Posterior cingulate gyrus (tissue), 11 donors: Measurements from ENCODE around the gene MALRD1.

Experiments
- DNase-seq, 10 donors: peaks; one replicate each; pipeline versions ENCODE4 v3.0.0 to v3.0.0-alpha.2; 2020 to 2021; ENCODE audit warnings: mixed read lengths in 3 of 10
- intact Hi-C: fragments of 100-400 bp; cut with DNase I; formaldehyde crosslinking; loops from one replicate; pipeline ENCODE4 v1.15.1; 2023

MALRD1 gene

GRCh38 chr10:19556666-19557065 lies 508.1 kb downstream of the MALRD1 start:
- intact Hi-C loops = no loop called here
- DNase-seq = no peak

DNA sequence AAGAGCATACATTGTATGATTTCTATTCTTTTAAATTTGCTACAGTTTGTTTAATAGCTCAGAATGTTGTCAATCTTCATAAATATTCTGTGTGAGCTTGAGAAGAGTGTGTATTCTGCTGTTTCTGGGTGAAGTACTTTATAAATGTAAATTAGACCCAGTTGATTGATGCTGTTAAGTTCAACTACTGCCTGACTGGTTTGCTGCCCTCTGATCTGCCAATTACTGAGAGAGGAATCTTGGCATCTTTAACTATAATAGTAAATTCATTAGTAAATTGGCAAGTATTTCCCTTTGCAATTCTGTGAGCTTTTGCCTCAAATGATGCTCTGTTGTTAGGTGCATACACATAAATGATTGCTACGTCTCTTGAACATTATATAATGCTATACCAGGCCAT lies 512.6 kb downstream of the MALRD1 start:
- intact Hi-C loops = no loop called here
- no peak for DNase-seq

DNA sequence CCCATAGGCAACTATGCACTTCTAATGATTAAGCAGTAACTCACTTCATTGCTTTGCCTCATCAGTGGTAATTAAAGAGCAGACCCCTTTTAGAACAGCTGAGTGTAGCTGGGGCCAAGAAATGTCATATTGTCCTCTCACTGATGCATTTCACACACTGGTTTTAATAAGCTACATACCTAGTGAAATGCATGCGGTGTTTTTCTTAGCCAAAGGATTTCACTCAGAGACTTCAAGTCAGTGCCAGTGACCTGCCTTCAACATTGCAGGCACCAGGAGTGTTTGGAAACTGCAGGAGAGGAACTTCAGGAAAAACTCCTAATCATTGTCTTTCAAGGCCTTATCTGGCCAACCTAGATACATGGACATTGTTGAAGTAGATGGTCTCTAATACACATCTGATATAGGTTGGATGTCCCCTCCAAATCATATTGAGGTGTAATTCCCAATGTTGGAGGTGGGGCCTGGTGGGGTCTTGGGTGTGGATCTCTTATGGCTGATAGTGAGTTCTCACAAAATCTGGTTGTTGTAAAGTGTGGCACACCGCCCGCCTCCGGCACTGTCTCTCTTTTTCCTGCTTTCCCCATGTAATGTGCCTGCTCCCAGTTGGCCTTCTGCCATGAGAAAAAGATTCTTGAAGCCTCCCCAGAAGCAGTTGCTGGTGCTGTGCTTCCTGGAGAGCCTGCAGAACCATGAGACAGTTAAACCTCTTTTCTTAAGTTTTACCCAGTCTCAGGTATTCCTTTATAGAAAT lies 515.0 kb downstream of the MALRD1 start:
- no peak for DNase-seq
- intact Hi-C loops = no loop called here

GRCh38 chr10:19570120-19570519 lies 521.5 kb downstream of the MALRD1 start:
- intact Hi-C loops = no loop called here
- DNase-seq = no peak

- intact Hi-C loops = no loop called here
- no peak for DNase-seq
Observed at GRCh38 chr10:19570991-19571390, 522.4 kb downstream of the MALRD1 start.

GRCh38 chr10:19572056-19572455 lies 523.5 kb downstream of the MALRD1 start:
- DNase-seq = no peak
- intact Hi-C loops = no loop called here

GRCh38 chr10:19576576-19576975 lies 528.0 kb downstream of the MALRD1 start:
- intact Hi-C loops = no loop called here
- DNase-seq = no peak

DNA sequence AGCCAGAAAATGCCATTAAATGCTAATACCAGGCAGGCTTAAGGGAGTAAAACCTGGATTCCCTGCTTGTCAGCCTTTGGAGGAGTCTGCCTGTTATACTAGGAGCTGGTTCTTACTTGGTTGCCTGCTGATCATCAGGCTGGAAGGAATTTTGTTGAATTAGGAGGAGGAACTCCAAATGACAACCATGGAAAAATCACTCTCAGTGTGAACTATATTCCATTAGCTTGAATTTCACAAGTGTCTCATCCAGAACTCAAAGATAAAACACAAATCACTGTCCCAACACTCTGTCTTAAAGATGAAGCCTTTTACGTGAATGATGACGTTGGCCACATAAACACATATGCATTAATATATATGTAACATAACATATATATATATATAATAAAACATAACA lies 528.8 kb downstream of the MALRD1 start:
- intact Hi-C loops = no loop called here
- no peak for DNase-seq

DNA sequence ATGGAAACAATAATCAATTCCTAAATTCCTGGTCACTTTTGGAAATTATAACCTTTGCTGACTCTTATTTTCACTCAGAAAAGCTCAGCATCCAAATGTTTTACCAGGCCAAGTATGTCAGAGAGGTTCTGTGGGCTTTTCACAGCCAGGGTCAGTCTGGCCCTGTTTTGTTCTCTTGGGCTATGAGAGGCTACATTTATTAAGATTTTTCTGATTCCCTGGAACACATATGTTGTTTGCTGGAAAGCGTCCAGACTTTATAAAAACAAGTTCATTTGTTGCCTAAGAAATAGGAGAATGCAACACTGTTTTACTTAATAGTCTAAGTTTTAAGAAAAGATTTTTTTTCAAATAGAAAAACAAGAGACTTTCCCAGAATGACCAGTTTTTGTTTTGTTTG lies 529.2 kb downstream of the MALRD1 start:
- intact Hi-C loops = no loop called here
- no peak for DNase-seq

GRCh38 chr10:19578571-19578970 lies 530.0 kb downstream of the MALRD1 start:
- DNase-seq = no peak
- intact Hi-C loops = no loop called here

DNA sequence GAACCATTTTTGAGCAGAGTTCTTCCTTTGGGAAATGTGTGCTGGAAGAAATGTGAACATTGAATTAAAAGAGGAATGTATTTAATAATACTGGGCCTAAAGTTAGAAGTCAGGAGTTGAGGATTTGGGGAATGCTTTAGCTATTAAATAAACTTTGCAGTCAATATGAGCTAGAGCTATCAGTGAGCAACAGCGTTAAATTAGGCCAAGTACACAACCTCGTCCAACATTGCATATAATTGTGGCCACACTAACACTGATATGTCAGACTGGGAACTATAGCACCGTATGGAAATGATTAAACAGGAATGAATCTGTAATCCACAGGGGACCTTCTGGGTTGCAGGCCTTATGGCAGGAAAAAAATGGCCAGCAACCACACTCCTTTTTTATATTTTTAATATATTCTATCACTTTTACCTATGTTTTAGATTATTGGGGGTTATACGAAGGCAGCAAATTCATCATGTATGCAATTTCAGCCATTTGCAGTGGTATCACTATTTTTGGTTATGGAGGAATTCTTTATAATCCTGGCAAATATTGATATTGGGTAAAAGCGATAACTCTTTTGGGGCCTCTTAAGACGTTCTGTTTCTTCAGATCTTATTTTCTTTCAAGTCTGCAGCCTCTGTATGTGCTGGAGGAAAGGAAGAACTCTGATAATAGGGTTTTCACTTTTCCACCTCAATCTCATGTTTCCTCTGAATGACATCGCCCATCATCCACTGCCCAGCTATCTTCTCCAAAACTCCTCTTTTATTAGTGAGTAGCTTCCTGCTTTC lies 531.4 kb downstream of the MALRD1 start:
- no peak for DNase-seq
- intact Hi-C loops = no loop called here

DNA sequence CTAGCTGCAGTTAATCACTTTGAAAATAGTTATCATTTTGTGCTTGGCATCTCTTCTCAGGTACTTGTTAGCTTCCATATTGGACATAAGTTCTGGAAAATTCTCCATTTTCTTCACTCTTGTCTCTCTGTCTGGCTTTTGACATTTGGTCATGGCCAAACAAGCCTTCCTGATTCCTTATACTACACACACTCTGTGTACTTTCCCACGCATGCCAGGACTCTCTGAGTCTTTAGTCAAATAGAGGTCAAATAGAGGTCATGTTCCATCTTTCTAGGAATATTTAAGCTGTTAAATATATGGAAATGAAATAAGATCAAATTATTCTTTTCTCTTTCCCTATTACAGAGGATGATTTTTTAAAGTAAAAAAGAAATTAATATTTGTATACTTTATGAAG lies 532.1 kb downstream of the MALRD1 start:
- DNase-seq = no peak
- intact Hi-C loops = no loop called here

GRCh38 chr10:19588608-19589007 lies 540.0 kb downstream of the MALRD1 start:
- no peak for DNase-seq
- intact Hi-C loops = no loop called here

DNA sequence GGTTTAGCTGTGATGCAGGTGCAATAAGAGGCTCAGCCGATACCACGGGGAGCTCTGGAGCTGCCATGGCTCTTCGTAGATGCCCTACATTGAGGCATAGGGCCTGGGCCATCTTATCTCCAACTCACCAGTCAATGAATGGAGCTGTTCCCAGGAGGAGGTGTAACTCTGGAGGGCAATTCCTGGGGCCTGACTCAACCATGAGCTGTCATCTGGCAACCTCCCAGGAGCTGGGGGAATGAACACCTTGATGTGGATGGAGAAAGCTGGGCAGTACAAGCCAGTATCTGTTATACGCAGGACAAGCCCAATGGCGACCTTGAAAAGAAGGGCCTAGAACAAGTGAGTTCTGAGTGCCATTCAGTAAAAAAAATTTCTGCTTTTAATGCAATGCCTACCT lies 543.7 kb downstream of the MALRD1 start:
- DNase-seq = peak in 1 of 10 donors; percentile 64
- intact Hi-C loops = no loop called here

- no peak for DNase-seq
- intact Hi-C loops = no loop called here
Observed at GRCh38 chr10:19595212-19595845, 546.7 kb downstream of the MALRD1 start.

DNA sequence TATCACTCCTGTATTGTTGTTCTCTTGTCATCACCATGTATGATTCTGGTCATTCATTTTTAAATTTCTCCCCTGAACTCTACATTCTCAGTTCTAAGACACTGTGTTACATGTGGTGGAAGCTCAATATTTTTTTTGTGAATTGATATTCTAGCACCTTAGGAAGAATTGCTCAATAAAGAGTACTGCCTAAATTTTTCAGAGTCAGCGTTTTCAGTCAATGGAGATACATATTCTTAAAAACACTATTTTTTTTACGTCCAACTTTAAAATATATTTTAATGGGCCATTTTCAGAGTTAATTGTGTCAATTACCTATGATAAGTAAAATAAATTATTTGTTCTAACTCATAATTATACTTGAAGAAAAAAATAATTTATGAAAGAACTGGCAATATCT lies 557.2 kb downstream of the MALRD1 start:
- no peak for DNase-seq
- intact Hi-C loops = no loop called here

GRCh38 chr10:19606968-19607367 lies 558.4 kb downstream of the MALRD1 start:
- no peak for DNase-seq
- intact Hi-C loops = no loop called here

DNA sequence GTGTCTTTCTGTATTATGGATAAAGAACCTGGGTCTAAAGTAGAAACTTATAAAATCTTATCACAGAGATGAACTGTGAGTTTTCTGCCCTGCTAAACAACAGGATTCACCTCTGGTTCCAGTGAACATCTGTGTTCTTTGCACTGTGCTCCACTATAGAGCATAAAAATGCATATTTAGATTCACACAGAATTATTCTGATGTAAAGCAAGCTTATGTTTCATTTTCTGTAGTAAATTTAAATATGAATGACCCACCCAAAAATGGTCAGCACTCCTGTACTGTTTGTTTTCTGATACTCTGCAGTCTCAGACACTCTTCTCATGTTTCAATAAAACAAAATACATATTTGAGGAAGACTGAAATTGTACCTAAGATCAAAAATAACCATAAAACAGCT lies 563.2 kb downstream of the MALRD1 start:
- DNase-seq = no peak
- intact Hi-C loops = no loop called here

DNA sequence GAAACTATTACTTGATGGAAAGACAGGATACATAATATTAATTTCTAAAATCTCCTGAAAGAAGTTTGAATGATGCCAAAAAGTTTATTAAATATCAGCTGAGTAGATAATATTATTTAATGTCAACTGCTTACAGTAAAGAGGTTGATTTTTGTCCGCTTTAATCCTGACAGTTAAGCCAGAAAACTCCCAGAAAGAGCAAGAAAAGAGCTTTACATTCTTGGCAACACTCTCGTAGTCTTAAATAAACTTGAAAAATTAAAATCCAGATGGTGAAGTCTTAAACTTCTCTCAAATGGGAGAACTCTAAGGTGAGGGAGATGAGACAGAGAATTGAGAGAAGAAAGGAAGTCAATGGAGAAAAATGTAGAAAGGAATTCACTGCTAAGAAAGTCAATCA lies 568.4 kb downstream of the MALRD1 start:
- DNase-seq = no peak

DNA sequence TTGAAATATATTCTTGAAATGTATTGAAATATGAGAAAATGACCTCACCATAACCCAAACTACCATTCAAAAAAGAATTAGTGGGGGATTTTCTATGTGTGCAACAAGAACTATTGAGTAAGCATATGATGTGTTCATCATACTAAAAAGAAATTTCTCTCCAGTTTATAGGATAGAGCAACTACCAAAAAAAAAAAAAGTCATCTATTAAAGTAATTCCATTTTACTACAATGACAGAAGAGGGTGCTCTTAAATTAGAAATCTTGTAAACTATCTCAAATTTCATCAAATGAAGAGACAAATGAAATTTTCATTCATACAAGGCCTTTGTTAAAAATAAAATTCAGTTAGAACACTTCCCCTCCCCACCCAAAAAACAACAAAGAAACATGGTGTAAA lies 572.2 kb downstream of the MALRD1 start:
- intact Hi-C loops = no loop called here
- DNase-seq = no peak

More for the DNA sequence above, 568.4 kb downstream of the MALRD1 start:
- intact Hi-C loops = no loop called here

- intact Hi-C loops = no loop called here
- DNase-seq = no peak
Observed at GRCh38 chr10:19623321-19623720, 574.7 kb downstream of the MALRD1 start.

- intact Hi-C loops = no loop called here
- no peak for DNase-seq
Observed at GRCh38 chr10:19626156-19626555, 577.6 kb downstream of the MALRD1 start.
